ENCODE data around the gene CDKN2D. TPM values are rescaled to one million over a fixed set of nuclear protein-coding genes. Genes with fewer than 3 reads are reported as not detected.

The CDKN2D gene
- total RNA-seq, 1 donor from 2014 or later = 9.4 TPM

DNA sequence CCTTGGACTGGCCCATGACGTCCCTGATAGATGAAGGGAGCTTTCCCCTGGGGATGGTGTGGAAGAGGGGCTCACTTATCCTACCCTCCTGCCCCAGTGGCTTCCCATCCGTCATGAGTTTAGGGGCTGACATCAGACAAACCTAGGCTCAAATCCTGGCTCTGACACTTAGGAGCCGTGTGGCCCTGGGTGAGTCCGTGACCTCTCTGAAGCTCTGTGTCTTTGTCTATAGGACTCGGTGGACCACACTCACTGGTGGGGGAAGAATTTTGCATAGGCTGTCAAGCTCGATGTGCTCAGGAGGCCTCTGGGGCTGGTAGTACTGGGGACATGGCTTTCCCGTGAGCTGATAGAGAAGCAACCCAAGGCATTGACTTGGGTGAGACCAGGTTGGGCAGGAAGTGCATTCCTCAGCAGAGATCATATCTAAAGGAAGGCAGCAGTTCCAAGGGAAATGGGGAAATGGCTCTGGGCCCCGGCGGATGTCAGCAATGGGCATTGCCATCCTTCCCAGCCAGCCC lies 35.7 kb upstream of the CDKN2D start:
- Histone ChIP-seq H3K4me1 (peaks cover 46% of the 10 kb centered on the region), H3K36me3 (no peaks in the 10 kb centered on the region), H3K27ac (replicated peaks) (peak overlapping the region; percentile 98), H3K9me3 (replicated peaks) (no peaks in the 10 kb centered on the region), H3K4me3 (peak overlapping the region; percentile 100), H3K27me3 (ENCODE audit: low read depth) (no peaks in the 10 kb centered on the region)
- intact Hi-C loops (cut with micrococcal nuclease) = no loop called here
- TF ChIP-seq, protein P1, sequence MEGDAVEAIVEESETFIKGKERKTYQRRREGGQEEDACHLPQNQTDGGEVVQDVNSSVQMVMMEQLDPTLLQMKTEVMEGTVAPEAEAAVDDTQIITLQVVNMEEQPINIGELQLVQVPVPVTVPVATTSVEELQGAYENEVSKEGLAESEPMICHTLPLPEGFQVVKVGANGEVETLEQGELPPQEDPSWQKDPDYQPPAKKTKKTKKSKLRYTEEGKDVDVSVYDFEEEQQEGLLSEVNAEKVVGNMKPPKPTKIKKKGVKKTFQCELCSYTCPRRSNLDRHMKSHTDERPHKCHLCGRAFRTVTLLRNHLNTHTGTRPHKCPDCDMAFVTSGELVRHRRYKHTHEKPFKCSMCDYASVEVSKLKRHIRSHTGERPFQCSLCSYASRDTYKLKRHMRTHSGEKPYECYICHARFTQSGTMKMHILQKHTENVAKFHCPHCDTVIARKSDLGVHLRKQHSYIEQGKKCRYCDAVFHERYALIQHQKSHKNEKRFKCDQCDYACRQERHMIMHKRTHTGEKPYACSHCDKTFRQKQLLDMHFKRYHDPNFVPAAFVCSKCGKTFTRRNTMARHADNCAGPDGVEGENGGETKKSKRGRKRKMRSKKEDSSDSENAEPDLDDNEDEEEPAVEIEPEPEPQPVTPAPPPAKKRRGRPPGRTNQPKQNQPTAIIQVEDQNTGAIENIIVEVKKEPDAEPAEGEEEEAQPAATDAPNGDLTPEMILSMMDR (IDR thresholded peaks at IDR 0.05; ENCODE audit: borderline replicate concordance) = no peak
- peak; percentile 31 for DNase-seq

DNA sequence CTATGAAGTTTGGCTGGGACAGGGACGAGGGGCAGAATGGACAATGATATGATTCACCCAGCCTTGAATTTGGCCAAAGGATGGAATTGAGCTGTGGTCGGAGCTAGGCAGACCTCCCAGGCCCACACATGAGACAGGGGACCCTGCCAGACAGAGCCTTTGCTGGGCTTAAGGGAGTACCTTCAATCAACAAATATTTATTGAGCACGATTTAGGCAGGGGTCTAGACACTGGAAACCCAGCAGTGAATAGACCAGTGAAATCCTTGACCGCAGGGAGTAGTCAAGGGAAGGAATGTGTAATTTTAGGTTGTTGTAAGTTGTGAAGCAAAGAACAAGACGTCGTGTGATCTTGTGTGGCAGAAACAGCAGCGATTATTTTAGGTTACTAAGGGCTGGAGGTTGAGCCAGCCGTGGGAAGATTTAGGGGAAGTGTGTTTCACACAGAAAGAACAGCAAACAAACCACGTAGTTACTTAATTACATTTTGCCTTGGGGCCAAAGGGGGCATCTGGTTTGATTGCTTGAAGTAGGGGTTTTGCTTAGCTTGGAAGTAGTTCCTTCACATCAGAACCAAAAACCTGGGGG lies 35.2 kb upstream of the CDKN2D start:
- TF ChIP-seq, protein P1 (IDR thresholded peaks at IDR 0.05; ENCODE audit: borderline replicate concordance) = no peak
- peak overlapping the region; percentile 98 for H3K27ac ChIP-seq (replicated peaks)
- H3K27me3 ChIP-seq (ENCODE audit: low read depth) = no peaks in the 10 kb centered on the region
- peaks cover 46% of the 10 kb centered on the region for H3K4me1 ChIP-seq
- H3K4me3 ChIP-seq = peak overlapping the region; percentile 100
- H3K9me3 ChIP-seq (replicated peaks) = no peaks in the 10 kb centered on the region
- no peaks in the 10 kb centered on the region for H3K36me3 ChIP-seq
- no peak for DNase-seq
- intact Hi-C loops (cut with micrococcal nuclease) = no loop called here

DNA sequence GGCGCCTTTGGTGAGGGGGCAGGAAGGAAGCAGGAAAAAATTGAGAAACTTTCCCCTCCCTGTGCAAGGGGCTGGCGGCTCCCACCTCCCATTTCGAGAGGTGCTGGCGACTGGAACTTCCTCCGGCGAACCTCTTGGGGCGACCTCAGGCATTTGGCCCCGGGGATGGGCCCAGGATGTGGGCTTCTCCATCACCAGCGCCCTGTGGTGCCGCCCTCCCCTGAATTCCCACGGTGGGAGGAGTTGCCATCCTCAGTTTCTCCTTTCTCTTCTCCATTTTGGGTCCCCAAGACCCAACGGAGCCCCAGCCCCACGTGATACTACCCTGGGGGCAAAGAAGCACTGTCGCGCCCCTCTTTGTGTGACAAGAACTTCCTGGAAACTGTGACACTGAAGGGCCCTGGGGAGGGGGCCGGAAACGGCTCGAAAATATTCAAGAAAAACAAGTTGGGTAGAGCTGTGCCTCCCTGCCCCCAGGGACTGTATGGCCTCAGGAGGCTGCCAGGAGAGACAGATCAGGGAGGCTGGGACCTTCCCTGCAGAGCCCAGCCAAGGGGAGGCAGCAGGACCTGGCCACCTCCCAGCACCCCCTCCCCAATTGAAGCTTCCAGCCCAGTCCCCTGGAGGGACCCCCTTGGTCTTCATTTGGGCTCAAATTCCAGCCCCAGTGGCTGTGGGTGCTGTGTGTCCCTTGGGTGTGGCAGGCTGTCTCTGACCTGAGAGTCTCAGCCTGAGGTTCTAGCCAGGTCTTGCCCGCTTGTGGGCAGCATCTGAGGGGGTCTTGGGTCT lies 34.5 kb upstream of the CDKN2D start:
- peak; percentile 39 for DNase-seq
- H3K4me3 ChIP-seq = peak overlapping the region; percentile 100
- intact Hi-C loops (cut with micrococcal nuclease) = no loop called here
- H3K36me3 ChIP-seq = no peaks in the 10 kb centered on the region
- TF ChIP-seq, protein P1 (IDR thresholded peaks at IDR 0.05; ENCODE audit: borderline replicate concordance) = peak; percentile 13
- peaks cover 46% of the 10 kb centered on the region for H3K4me1 ChIP-seq
- no peaks in the 10 kb centered on the region for H3K9me3 ChIP-seq (replicated peaks)
- H3K27ac ChIP-seq (replicated peaks) = peak overlapping the region; percentile 98
- no peaks in the 10 kb centered on the region for H3K27me3 ChIP-seq (ENCODE audit: low read depth)

DNA sequence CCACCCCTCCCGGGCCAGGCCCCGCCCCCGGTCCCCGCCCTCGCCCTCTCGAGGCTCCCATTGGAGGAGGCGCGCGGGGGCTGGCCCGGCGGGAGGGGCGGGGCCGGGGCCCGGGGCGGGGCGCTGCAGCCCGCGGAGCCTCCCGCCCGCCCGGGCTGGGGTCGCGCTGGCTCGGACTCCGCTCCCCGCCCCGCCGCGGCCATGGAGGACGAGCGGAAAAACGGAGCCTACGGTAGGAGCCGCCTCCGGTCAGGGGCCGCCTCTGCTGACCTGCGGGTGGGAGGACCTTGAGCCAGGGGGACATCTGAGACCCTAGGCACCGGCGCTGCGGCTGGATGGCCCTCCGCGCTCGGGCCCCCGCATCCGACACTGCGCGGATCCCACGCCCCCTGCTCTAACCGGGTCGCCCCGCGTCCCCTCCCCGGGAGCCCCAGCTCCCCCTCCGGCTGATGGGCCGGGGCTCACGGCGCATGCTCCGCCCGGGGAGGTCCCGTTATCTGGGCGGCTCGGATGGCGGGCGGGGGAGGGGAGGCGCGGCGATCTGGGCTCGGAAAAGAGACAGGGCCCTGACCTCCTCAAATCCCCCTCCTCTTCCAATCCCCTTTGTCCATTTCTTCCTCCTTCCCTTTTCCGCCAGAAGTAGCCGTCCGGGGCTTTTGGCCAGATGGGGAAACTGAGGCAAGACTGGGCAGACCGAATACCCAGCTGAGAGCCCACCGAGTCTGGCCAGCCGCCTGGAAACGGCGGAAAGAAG lies 33.7 kb upstream of the CDKN2D start:
- Histone ChIP-seq H3K9me3 (replicated peaks) (no peaks in the 10 kb centered on the region), H3K27me3 (ENCODE audit: low read depth) (no peaks in the 10 kb centered on the region), H3K4me3 (peak overlapping the region; percentile 100), H3K4me1 (peaks cover 46% of the 10 kb centered on the region), H3K36me3 (no peaks in the 10 kb centered on the region), H3K27ac (replicated peaks) (peak overlapping the region; percentile 98)
- intact Hi-C loops (cut with micrococcal nuclease) = no loop called here
- TF ChIP-seq, protein P1 (IDR thresholded peaks at IDR 0.05; ENCODE audit: borderline replicate concordance) = no peak
- DNase-seq = peak; percentile 89

DNA sequence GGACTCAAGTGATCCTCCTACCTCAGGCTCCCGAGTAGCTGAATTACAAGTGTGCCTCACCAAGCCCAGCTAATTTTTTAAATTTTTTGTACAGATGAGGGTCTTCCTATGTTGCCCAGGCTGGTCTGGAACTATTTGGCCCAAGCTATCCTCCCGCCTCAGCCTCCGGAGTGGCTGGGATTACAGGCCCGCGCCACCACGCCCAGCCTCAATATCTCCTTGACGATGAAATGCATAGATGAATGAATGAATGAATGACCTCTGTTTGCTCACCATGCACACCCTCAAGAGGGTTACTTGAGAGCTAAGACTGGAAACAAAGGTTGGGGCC lies 33.2 kb upstream of the CDKN2D start:
- intact Hi-C loops (cut with micrococcal nuclease) = no loop called here

More for the DNA sequence above, 33.2 kb upstream of the CDKN2D start:
- Histone ChIP-seq H3K4me3 (peak overlapping the region; percentile 100), H3K27ac (replicated peaks) (peak overlapping the region; percentile 98), H3K4me1 (peaks cover 50% of the 10 kb centered on the region), H3K9me3 (replicated peaks) (no peaks in the 10 kb centered on the region), H3K27me3 (ENCODE audit: low read depth) (no peaks in the 10 kb centered on the region), H3K36me3 (no peaks in the 10 kb centered on the region)
- DNase-seq = no peak
- TF ChIP-seq, protein P1 (IDR thresholded peaks at IDR 0.05; ENCODE audit: borderline replicate concordance) = no peak
